NB4 (cell line): ENCODE data around the gene CHPF.

Experiments used
- CTCF ChIP-seq: IDR thresholded peaks from one replicate; pipeline ENCODE4 v1.5.1; 2012; ENCODE audit warnings: low read depth, low read length
- POLR2A ChIP-seq: IDR thresholded peaks from 2 replicates; pipeline ENCODE4 v1.6.1; 2011; ENCODE audit warnings: mild to moderate bottlenecking; ENCODE audit not compliant: insufficient read length; ENCODE audit errors: extremely low read depth

GRCh38 chr2:219495531-219496122 is 48.0 kb downstream of the CHPF start:
- TF ChIP-seq CTCF, result peak; percentile 89
- TF ChIP-seq POLR2A, result no peak
